Measurements from ENCODE around the gene WNT9B.
"Not testable (repeated sequence)": the region's sequence is repeated elsewhere in the genome, so short reads cannot be mapped to it uniquely, and the experiment has no call there.

The WNT9B gene

GRCh38 chr17:46917041-46917440, 65.7 kb downstream of the WNT9B start:
- no peak for FAIRE-seq

GRCh38 chr17:46917516-46917915, 66.1 kb downstream of the WNT9B start:
- no peak for FAIRE-seq

GRCh38 chr17:46921962-46922361, 70.6 kb downstream of the WNT9B start:
- not testable (repeated sequence) for FAIRE-seq

- FAIRE-seq, result no peak
These were observed 71.1 kb downstream of the WNT9B start for GRCh38 chr17:46922487-46922803.

GRCh38 chr17:46922804-46923635, 71.6 kb downstream of the WNT9B start, which contains the start of gene GOSR2:
Gene GOSR2 (plus strand): TSS chr17:46923160. CDS start chr17:46923193, 33 bp downstream.
- no peak for FAIRE-seq

- FAIRE-seq, result no peak
These were observed 73.9 kb downstream of the WNT9B start for GRCh38 chr17:46925185-46925868.

GRCh38 chr17:46928467-46929261, 77.3 kb downstream of the WNT9B start:
- no peak for FAIRE-seq

- FAIRE-seq, result no peak
These were observed 78.0 kb downstream of the WNT9B start for GRCh38 chr17:46929413-46929812.

- no peak for FAIRE-seq
These were observed 78.7 kb downstream of the WNT9B start for GRCh38 chr17:46930051-46930450.

- no peak for FAIRE-seq
These were observed 80.2 kb downstream of the WNT9B start for GRCh38 chr17:46931596-46931995.

- no peak for FAIRE-seq
These were observed 84.4 kb downstream of the WNT9B start for GRCh38 chr17:46935658-46936266.
